ENCODE data around the gene ATF7.

The ATF7 gene

DNA sequence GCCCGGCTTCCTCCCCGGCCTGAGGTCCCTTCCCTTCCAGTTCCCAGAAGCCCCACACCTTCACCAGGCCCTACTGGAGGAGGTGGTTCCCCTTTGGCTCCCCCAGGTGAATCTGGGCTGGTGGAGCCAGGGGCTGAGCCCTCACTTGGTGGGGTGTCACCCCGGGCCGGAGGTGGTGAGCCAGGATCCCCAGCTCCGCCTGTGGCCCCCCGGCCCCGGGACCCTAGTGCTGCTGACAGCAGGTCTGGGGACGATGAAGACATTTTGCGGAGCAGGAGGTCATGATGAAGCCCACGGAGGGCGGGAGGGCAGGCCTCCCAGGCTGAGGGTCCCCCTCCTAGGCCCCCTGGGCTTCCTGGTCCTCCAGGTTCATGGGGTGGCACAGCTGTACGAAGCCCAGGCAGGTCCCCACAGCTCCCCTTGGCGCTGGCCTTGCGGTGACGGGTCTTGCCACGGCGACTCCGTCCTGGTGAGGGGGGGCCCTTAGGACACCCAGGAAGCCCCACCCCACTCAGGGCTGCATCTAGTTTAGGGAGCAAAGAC lies 143.5 kb downstream of the ATF7 start:
- DNase-seq (ENCODE audit: low read depth) = no peak

DNA sequence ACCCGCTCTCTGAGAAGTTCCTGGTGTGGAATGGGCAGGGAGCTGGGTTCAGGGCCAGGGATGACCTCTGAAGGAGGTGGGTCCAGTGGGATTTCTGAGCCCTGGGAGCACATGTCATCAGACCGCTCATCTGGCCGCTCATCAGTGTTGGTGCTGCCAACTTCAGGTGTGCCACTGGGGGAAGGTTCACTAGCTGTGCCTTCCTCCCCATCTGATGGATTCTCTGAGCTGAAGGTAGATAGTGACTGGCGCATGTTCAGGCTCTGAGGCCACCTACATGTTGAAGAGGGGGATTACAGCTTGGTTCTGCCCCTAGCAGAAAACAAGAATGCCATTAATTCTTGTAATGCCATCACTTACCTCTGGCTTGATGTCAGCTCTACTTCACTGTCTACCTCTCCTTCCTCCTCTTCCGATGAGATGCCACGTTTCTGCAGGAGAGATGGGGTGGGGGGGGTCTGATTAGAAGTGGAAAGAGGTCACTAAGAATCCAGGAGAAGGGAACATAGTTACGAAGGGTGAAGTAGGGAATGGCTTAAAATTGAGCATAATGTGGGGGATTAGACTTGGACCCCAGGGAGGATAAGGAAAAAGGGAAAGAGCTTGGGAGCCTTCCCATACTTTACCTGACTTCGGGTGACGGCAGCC lies 144.1 kb downstream of the ATF7 start:
- DNase-seq (ENCODE audit: low read depth) = peak; percentile 38

GRCh38 chr12:53481458-53481857 lies 144.7 kb downstream of the ATF7 start:
- peak; percentile 81 for DNase-seq (ENCODE audit: low read depth)

DNA sequence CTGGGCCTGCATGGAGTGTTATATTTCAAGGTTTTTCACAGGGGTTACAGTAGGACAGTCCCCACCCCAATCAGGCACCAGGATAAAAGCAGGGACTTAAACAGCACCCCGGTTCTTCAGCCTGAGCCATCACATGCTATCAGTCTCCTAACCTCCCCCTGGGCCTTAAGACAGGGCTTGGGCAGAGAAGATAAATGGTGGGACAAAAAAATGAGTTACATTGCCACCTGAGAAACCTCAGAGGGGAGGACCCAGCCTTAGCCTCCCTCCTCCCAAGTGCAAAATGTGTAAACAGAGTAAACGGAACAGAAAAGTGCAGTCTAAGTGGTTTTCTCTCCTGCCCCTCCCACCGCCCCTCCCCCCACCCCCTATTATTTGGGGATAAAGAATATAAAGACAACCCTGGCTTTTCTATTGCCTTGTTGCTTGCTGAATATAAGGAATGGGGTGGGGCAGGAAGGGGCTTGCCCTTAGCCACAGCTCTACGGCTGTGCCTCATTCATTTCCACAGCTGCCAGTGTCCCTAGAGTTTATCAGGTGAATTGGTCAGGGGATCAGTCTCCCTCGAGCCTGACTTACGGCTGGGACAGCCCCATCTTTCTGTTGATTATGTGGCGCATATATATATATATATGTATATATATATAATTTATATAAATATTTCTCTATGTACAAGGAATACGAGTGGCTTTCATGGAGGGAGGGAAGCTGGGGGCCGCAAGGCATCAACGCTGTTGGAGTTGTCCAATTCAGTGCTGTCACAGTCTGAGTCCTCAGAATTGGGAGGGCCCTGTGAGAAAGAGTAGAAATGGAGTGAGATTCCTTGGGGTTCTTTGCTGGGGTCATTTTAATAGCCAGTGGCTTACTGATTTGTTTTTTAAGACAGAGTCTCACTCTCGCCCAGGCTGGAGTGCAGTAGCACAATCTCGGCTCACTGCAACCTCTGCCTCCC lies 145.4 kb downstream of the ATF7 start:
- no peak for DNase-seq (ENCODE audit: low read depth)

- DNase-seq (ENCODE audit: low read depth) = no peak
These were observed 146.9 kb downstream of the ATF7 start for GRCh38 chr12:53479331-53479730.

DNA sequence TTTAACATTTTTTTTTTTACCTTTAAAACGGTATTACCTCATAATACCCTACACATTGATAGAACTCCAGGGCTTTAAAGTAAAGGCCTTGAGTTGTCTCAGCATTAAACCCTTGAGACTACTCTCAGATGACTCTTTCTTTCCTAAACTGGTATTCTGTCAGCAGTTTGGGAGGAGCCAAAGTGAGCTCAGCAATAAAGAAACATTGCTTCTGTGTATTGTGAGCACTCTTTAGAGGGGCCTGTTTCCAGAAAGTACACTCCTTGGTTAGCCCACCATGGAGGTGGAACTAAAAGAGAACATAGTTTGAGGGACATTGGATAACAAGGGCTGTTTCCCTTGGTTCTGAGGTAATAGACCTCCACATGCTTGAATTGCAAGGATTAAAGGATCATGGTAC lies 147.3 kb downstream of the ATF7 start:
- DNase-seq (ENCODE audit: low read depth) = peak; percentile 27

GRCh38 chr12:53476769-53477209 lies 149.4 kb downstream of the ATF7 start:
- peak; percentile 46 for DNase-seq (ENCODE audit: low read depth)

DNA sequence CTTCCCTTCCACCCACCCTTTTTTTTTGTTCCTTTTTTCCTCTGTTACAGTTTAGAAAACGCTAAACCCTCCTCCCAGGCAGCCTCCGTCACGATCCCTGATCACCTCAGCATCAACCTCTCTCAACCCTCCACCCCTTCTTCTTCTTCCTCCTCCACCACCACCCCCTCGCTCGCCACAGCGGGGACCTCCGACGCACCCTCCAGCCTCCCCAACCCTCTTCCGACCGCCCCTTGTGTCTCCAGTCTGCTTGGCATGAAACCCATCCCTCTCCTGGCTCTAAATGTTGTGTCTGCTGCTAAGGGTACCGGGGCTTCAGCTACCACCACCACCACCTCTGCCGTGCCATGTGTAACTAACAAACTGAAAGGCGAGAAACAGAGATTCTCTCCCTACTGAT lies 151.4 kb downstream of the ATF7 start:
- DNase-seq (ENCODE audit: low read depth) = no peak

DNA sequence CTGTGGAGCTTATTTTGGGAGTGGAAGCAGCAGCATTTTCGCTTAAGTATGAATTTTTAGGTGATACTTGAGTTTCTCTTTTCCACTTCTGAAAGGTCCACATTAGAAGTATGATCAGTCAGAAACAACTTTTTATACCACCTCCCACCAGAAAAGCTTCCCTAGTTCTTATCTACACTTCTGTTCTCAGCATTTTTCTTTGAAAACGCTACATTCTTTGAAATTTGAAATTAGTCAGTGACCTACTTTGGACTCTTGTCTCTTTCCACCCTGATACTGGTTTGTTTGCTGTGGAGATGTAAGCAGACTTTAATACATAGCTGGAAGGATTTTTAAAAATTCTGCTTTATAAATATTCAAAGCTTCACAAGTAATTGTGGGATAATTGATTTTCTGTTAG lies 152.1 kb downstream of the ATF7 start:
- DNase-seq (ENCODE audit: low read depth) = peak; percentile 61

DNA sequence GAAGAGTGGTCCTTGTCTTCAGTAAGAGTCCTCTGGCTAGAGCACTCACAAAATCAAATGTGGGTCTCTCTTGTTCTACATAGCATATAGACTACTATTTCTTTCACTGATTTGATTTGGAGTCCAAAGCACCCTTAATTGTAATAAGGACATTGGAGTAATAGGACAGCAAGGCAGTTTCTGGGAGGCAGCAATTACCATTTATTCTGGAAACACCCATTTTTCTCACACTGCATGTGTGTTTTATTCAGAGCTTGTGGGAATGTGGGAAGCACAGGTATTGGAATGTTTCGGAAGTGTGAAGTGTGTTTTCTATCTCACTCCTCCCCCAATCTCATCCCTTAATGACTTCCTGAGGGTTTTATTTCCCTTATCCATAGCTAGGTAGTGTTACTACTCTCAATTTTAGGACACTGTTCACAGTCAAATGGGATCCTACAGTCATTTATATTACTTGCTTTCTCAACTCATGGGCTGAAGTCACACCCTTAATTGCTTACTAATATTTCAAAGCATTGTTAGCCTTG lies 154.1 kb downstream of the ATF7 start:
- no peak for DNase-seq (ENCODE audit: low read depth)

DNA sequence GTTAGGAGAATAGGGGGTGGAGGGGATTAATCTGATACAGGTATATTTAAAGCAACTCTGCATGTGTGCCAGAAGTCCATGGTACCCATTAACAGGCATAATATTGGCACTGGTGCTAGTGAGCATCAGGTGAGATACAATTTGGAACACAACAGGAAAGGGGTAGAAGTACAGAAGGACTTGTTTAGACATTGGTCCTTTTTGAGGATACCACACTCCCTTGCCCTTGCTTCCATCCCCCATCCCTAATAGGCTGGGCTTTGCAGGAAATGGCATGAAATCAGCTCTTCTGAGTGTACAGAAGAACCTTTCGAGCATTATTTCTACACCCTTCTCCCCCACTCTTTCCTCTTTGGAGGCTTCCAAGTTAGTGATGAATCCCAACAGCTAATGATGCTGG lies 157.9 kb downstream of the ATF7 start:
- no peak for DNase-seq (ENCODE audit: low read depth)

GRCh38 chr12:53467880-53468279 lies 158.3 kb downstream of the ATF7 start:
- no peak for DNase-seq (ENCODE audit: low read depth)

- DNase-seq (ENCODE audit: low read depth) = no peak
These were observed 159.1 kb downstream of the ATF7 start for GRCh38 chr12:53467082-53467481.

GRCh38 chr12:53466640-53467039 lies 159.5 kb downstream of the ATF7 start:
- no peak for DNase-seq (ENCODE audit: low read depth)

DNA sequence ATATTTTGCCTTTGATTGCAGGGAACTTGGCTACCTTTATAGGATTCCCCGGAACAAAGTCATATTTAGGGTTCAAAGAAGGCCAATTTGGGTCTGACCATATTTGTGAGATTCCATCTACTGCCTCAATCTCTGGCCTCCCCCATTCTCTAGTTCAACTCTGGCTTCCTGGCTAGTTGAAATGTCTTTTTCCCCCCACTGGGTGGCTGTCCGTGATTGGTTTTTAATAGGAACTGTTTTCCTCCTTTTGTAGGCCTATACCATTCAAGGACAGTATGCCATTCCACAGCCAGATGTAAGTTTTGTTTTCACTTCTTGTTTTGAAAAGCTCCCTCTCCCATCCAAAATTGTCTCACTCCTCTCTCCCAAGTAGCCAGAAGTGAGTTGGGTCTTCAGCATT lies 160.5 kb downstream of the ATF7 start:
- DNase-seq (ENCODE audit: low read depth) = no peak

- no peak for DNase-seq (ENCODE audit: low read depth)
These were observed 161.3 kb downstream of the ATF7 start for GRCh38 chr12:53464685-53465418.

- DNase-seq (ENCODE audit: low read depth) = no peak
These were observed 162.2 kb downstream of the ATF7 start for GRCh38 chr12:53463802-53464560.

DNA sequence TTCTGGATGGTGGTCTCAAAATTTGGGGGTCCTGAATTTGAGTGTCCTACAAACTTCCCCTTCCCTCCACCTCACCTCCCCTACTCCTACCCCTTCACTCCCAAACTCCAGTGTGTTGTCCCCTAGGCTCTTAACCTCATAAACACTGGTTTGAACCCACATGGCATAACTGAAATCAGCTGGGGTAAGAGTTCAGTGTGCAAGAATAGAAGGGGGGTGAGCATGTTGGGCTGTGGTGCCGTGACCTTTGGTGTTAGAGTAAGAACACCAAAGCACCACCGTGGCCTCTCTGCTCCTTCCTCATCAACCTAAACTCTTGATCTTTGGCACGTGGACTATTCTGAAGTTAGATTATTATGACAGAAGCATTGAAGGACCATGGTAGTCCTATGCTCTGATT lies 163.2 kb downstream of the ATF7 start:
- DNase-seq (ENCODE audit: low read depth) = no peak

DNA sequence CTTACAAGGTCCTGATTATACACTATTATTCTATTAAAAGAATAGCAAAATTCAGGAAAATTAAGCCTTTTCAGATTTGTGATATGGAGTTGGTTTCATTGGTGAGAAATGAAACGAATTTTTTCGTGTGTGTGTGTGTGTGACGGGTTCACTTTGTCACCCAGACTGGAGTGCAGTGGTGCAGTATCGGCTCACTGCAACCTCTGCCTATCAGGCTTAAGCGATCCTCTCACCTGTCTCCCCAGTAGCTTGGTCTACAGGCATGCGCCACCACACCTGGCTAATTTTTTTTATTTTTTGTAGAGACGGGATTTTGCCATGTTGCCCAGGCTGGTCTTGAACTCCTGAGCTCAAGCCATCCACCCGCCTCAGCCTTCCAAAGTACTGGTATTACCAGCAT lies 164.6 kb downstream of the ATF7 start:
- DNase-seq (ENCODE audit: low read depth) = no peak

DNA sequence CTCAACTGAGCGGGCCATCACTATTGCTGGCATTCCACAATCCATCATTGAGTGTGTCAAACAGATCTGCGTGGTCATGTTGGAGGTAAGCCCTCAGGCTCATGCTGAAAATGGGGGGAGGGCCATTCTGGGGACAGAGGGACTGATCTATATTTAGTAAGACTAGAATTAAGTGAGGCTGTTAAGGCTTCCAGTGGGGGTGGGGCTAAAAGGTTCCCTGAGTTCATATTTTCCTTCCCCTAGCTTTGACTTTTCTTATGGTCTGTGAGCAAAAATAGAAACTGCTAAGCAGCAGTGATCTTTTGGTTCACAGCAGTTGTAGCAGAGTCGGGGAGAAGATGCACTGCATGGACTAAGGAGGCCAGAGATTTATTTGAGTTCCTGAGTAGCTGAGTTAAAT lies 165.1 kb downstream of the ATF7 start:
- DNase-seq (ENCODE audit: low read depth) = no peak

DNA sequence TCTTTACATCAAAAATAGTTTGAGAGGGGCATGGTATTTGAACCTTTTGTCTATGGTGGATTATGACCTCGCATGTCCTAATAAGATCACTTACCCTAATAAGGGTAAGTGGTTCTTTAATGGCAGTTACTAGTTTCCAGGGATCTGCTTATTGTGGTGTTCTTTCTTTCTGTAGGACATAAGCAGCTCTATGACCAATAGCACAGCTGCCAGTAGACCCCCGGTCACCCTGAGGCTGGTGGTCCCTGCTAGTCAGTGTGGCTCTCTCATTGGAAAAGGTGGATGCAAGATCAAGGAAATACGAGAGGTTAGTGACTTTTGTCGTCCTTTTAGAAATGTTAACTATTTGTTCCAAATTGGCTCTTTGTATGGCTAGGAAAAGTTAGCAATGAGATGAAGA lies 167.1 kb downstream of the ATF7 start:
- DNase-seq (ENCODE audit: low read depth) = no peak
